GM12872 (cell line): ENCODE data around the gene XPR1.

Experiments
- CTCF ChIP-seq: IDR thresholded peaks from 3 replicates; pipeline ENCODE4 v1.5.1; 2011; ENCODE audit warnings: low read depth, mild to moderate bottlenecking, low read length, moderate library complexity; ENCODE audit not compliant: insufficient read depth

XPR1 gene

DNA sequence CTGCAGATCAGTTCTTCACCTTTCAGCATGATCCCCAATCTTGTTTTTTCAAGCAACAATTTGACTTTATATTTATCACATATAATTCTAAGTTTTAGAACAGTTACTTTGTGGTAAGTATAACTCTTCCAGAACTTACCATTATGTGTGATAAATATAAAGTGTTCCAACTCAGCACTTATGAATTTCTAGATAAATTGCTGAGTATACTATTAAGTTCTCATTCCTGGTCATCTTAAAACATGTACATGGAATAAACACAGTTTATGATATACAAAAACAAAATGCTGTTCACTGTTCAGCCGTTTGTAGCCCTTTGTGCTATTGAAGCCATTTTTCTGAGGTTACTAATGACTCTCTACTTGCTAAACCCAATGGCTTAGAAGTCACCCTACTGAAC, 5.1 kb upstream of the XPR1 start:
- TF ChIP-seq CTCF: no peak

DNA sequence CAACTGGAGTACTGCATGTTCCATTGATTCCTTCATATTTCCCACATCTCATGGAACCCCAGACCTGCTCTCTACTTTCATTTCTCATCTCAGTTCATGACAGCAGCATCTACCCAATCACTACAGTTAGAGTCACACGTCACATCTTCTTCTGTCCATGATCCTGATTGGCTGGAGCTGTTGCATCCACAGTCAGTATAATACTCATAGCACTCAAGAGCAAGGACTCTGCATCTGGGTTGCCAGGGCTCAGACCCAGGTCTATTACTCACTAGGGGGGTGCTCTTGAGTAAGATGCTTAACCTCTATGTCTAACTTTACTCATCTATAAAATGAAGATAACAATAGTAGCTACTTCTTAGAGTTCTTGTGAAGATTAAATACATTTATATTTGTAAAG, 4.4 kb upstream of the XPR1 start:
- no peak for TF ChIP-seq CTCF

DNA sequence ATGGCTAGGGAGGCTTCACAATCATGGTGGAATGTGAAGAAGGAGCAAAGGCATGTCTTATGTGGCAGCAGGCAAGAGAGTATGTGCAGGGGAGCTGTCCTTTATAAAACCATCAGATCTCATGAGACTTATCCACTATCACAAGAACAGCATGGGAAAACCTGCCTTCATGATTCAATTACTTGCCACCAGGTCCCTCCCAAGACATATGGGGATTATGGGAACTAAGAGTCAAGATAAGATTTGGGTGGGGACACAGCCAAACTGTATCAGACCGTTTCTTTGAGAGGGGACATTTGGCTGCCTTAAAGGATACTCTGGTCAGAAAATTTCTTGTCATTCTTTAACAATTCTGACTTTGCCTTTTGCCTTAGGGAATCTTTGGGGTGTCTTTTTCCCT, 3.2 kb upstream of the XPR1 start:
- no peak for TF ChIP-seq CTCF

DNA sequence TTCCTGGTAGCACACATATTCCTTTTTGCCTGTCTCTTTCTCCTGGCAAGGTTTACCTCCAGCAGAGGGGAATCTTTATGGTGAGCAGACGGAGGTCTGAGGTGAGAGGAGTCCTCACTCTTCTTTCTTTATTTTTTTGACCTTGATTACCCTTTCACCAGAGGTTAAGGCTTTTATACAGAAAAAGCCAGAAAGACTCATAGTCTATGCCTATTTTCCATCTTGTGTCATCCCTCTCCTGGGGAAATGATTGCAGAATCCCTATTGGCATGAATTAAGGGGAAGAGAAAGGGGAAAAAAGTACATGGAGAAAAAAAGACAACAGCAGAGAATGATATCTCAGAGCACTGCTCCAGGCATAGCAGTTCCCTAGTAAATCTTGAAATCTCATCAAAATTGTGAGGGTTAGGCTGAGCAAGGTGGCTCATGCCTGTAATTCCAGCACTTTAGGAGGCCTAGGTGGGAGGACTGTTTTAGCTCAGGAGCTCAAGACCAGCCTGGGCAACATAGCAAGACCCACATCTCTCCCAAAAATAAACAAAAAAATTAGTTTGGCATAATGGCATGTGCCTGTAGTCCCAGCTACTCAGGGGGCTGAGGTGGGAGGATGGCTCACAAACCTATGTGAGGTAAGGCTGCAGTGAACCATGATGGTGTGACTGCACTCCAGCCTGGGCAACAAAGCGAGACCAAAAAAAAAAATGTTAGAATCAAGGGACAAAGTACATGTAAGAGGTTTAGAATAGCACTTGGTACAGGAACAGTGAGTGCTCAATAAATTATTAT, 1.2 kb upstream of the XPR1 start:
- no peak for TF ChIP-seq CTCF

- no peak for TF ChIP-seq CTCF
Observed at GRCh38 chr1:180631194-180631765, 542 bp upstream of the XPR1 start.

DNA sequence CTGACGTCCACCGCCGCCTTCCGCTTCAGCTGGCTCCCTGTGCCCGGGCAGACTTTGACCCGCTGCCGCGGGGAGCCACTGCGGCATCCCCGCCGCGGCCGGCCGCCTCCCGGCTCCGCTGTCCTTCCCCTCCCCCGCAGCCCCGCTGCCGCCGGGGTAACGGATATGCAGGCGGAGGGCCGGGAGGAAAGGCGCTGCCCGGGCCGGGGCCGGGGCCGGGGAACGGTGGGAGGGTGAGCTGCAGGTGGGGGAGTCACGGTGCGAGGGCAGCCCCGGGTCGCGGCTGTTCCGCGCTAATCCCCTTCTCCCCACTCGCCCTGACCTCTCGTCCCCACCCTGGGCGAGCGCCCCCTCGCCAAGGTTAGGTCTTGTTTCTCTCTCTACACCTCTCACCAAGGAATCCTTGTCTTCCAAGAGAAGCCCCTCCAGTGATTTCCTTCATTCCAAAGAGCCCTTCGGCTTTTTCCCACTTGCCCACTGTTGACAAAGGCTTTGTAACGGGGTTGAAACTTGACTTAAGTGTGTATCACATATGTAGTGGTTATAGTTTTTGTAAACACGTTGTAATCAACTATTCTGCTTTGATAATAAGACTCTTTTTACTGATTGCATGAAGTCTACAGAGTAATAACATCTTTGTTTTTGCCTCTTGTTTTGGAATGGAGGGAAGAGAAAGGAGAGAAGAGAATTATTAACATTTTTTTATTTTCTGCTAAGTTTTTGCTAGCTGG, 669 bp downstream of the XPR1 start:
- peak; percentile 40; the same call in 2 of the 3 replicates for TF ChIP-seq CTCF
